ENCODE results near the gene FHL3. TPM values are rescaled to one million over a fixed set of nuclear protein-coding genes. Genes with fewer than 3 reads are reported as not detected.
"Not testable (repeated sequence)": the region's sequence is repeated elsewhere in the genome, so short reads cannot be mapped to it uniquely, and the experiment has no call there.

The FHL3 gene
- total RNA-seq, 1 donor from 2014 or later: 35.7 TPM

- Mint-ChIP-seq H3K27me3 (ENCODE audit: insufficient read depth) (peaks cover 50% of the 10 kb centered on the region), H3K4me1 (ENCODE audit: low read depth) (no peaks in the 10 kb centered on the region), H3K36me3 (ENCODE audit: low read depth) (no peaks in the 10 kb centered on the region), H3K4me3 (peak overlapping the region; percentile 73), H3K27ac (peak overlapping the region; percentile 71), H3K9me3 (no peaks in the 10 kb centered on the region)
- DNase-seq (ENCODE audit: low spot score): no peak
- intact Hi-C loops (cut with micrococcal nuclease): loop anchor here (2.0 to 5.0 kb wide), 2 partner anchors 543 to 772 kb away; no protein-coding TSS in a partner anchor
These were observed 39.2 kb upstream of the FHL3 start for GRCh38 chr1:38044221-38045215.

GRCh38 chr1:38043036-38043747 lies 37.9 kb upstream of the FHL3 start:
- peaks cover 42% of the 10 kb centered on the region for H3K27me3 Mint-ChIP-seq (ENCODE audit: insufficient read depth)
- intact Hi-C loops (cut with micrococcal nuclease): loop anchor here (5.0 kb wide), 1 partner anchor 544 kb away; no protein-coding TSS in a partner anchor
- H3K4me1 Mint-ChIP-seq (ENCODE audit: low read depth): no peaks in the 10 kb centered on the region
- H3K27ac Mint-ChIP-seq: no peak overlapping the region
- no peak for DNase-seq (ENCODE audit: low spot score)
- no peaks in the 10 kb centered on the region for H3K36me3 Mint-ChIP-seq (ENCODE audit: low read depth)
- no peak overlapping the region for H3K4me3 Mint-ChIP-seq
- no peaks in the 10 kb centered on the region for H3K9me3 Mint-ChIP-seq

GRCh38 chr1:38041936-38042834 lies 36.9 kb upstream of the FHL3 start:
- intact Hi-C loops (cut with micrococcal nuclease): loop anchor here (5.0 kb wide), 1 partner anchor 545 kb away; no protein-coding TSS in a partner anchor
- H3K36me3 Mint-ChIP-seq (ENCODE audit: low read depth): no peaks in the 10 kb centered on the region
- H3K4me1 Mint-ChIP-seq (ENCODE audit: low read depth): no peaks in the 10 kb centered on the region
- no peaks in the 10 kb centered on the region for H3K9me3 Mint-ChIP-seq
- no peak for DNase-seq (ENCODE audit: low spot score)
- no peak overlapping the region for H3K27ac Mint-ChIP-seq
- no peak overlapping the region for H3K4me3 Mint-ChIP-seq
- peaks cover 33% of the 10 kb centered on the region for H3K27me3 Mint-ChIP-seq (ENCODE audit: insufficient read depth)

- peaks cover 31% of the 10 kb centered on the region for H3K27me3 Mint-ChIP-seq (ENCODE audit: insufficient read depth)
- H3K36me3 Mint-ChIP-seq (ENCODE audit: low read depth): no peaks in the 10 kb centered on the region
- no peak for DNase-seq (ENCODE audit: low spot score)
- no peaks in the 10 kb centered on the region for H3K4me1 Mint-ChIP-seq (ENCODE audit: low read depth)
- no peaks in the 10 kb centered on the region for H3K9me3 Mint-ChIP-seq
- H3K27ac Mint-ChIP-seq: no peak overlapping the region
- H3K4me3 Mint-ChIP-seq: no peak overlapping the region
- intact Hi-C loops (cut with micrococcal nuclease): loop anchor here (5.0 kb wide), 1 partner anchor 548 kb away; no protein-coding TSS in a partner anchor
These were observed 34.2 kb upstream of the FHL3 start for GRCh38 chr1:38039331-38040088.

GRCh38 chr1:38038861-38039260 lies 33.5 kb upstream of the FHL3 start:
- Mint-ChIP-seq H3K36me3 (ENCODE audit: low read depth) (no peaks in the 10 kb centered on the region), H3K9me3 (no peaks in the 10 kb centered on the region), H3K4me3 (no peak overlapping the region), H3K27ac (no peak overlapping the region), H3K27me3 (ENCODE audit: insufficient read depth) (peaks cover 25% of the 10 kb centered on the region), H3K4me1 (ENCODE audit: low read depth) (no peaks in the 10 kb centered on the region)
- intact Hi-C loops (cut with micrococcal nuclease): no loop called here
- no peak for DNase-seq (ENCODE audit: low spot score)

- no peaks in the 10 kb centered on the region for H3K9me3 Mint-ChIP-seq
- DNase-seq (ENCODE audit: low spot score): no peak
- intact Hi-C loops (cut with micrococcal nuclease): no loop called here
- H3K36me3 Mint-ChIP-seq (ENCODE audit: low read depth): no peaks in the 10 kb centered on the region
- H3K27me3 Mint-ChIP-seq (ENCODE audit: insufficient read depth): peaks cover 12% of the 10 kb centered on the region
- no peaks in the 10 kb centered on the region for H3K4me1 Mint-ChIP-seq (ENCODE audit: low read depth)
- no peak overlapping the region for H3K27ac Mint-ChIP-seq
- H3K4me3 Mint-ChIP-seq: no peak overlapping the region
These were observed 32.1 kb upstream of the FHL3 start for GRCh38 chr1:38037221-38037939.

GRCh38 chr1:38034871-38035270 lies 29.6 kb upstream of the FHL3 start:
- no peaks in the 10 kb centered on the region for H3K9me3 Mint-ChIP-seq
- DNase-seq (ENCODE audit: low spot score): no peak
- peaks cover 3% of the 10 kb centered on the region for H3K36me3 Mint-ChIP-seq (ENCODE audit: low read depth)
- H3K4me3 Mint-ChIP-seq: no peak overlapping the region
- peaks cover 2% of the 10 kb centered on the region for H3K27me3 Mint-ChIP-seq (ENCODE audit: insufficient read depth)
- peaks cover 19% of the 10 kb centered on the region for H3K4me1 Mint-ChIP-seq (ENCODE audit: low read depth)
- H3K27ac Mint-ChIP-seq: no peak overlapping the region
- intact Hi-C loops (cut with micrococcal nuclease): loop anchor here (5.0 kb wide), 1 partner anchor 822 kb away; the partner anchor contains the start of gene RRAGC

- H3K4me3 Mint-ChIP-seq; H3K36me3 Mint-ChIP-seq (ENCODE audit: low read depth); H3K27ac Mint-ChIP-seq; H3K27me3 Mint-ChIP-seq (ENCODE audit: insufficient read depth); H3K9me3 Mint-ChIP-seq; DNase-seq (ENCODE audit: low spot score): not testable (repeated sequence)
- H3K4me1 Mint-ChIP-seq (ENCODE audit: low read depth): peaks cover 38% of the 10 kb centered on the region
- intact Hi-C loops (cut with micrococcal nuclease): loop anchor here (5.0 kb wide), 1 partner anchor 824 kb away; the partner anchor contains the start of gene RRAGC
These were observed 27.7 kb upstream of the FHL3 start for GRCh38 chr1:38032992-38033391.

GRCh38 chr1:38031513-38031866 lies 26.2 kb upstream of the FHL3 start:
- intact Hi-C loops (cut with micrococcal nuclease): loop anchor here (5.0 kb wide), 1 partner anchor 826 kb away; the partner anchor contains the start of gene RRAGC
- no peaks in the 10 kb centered on the region for H3K9me3 Mint-ChIP-seq
- DNase-seq (ENCODE audit: low spot score): no peak
- peaks cover 2% of the 10 kb centered on the region for H3K27me3 Mint-ChIP-seq (ENCODE audit: insufficient read depth)
- H3K4me1 Mint-ChIP-seq (ENCODE audit: low read depth): peaks cover 53% of the 10 kb centered on the region
- peak overlapping the region; percentile 15 for H3K4me3 Mint-ChIP-seq
- peak overlapping the region; percentile 24 for H3K27ac Mint-ChIP-seq
- peaks cover 9% of the 10 kb centered on the region for H3K36me3 Mint-ChIP-seq (ENCODE audit: low read depth)

GRCh38 chr1:38030596-38031512 lies 25.5 kb upstream of the FHL3 start:
- H3K27me3 Mint-ChIP-seq (ENCODE audit: insufficient read depth): peaks cover 2% of the 10 kb centered on the region
- peak overlapping the region; percentile 90 for H3K27ac Mint-ChIP-seq
- H3K9me3 Mint-ChIP-seq: no peaks in the 10 kb centered on the region
- H3K4me1 Mint-ChIP-seq (ENCODE audit: low read depth): peaks cover 58% of the 10 kb centered on the region
- H3K4me3 Mint-ChIP-seq: peak overlapping the region; percentile 46
- intact Hi-C loops (cut with micrococcal nuclease): loop anchor here (1.0 to 5.0 kb wide), 2 partner anchors 496 to 826 kb away; partner anchors contain the start of gene RRAGC
- no peak for DNase-seq (ENCODE audit: low spot score)
- H3K36me3 Mint-ChIP-seq (ENCODE audit: low read depth): peaks cover 16% of the 10 kb centered on the region
